Kasumi-1 (cell line): ENCODE data around the gene EXOC7.
"Not testable (repeated sequence)": the region's sequence is repeated elsewhere in the genome, so short reads cannot be mapped to it uniquely, and the experiment has no call there.

Experiments
- DNase-seq, 2 experiments: peaks; one replicate each; lab custom pipeline; 2025; lab: John Stamatoyannopoulos, UW

EXOC7 gene

GRCh38 chr17:76086384-76086783 is 17.2 kb downstream of the EXOC7 start:
- no peak for DNase-seq

GRCh38 chr17:76085731-76086366 is 17.7 kb downstream of the EXOC7 start:
- DNase-seq: no peak

GRCh38 chr17:76085066-76085730 is 18.4 kb downstream of the EXOC7 start:
- DNase-seq: no peak

DNA sequence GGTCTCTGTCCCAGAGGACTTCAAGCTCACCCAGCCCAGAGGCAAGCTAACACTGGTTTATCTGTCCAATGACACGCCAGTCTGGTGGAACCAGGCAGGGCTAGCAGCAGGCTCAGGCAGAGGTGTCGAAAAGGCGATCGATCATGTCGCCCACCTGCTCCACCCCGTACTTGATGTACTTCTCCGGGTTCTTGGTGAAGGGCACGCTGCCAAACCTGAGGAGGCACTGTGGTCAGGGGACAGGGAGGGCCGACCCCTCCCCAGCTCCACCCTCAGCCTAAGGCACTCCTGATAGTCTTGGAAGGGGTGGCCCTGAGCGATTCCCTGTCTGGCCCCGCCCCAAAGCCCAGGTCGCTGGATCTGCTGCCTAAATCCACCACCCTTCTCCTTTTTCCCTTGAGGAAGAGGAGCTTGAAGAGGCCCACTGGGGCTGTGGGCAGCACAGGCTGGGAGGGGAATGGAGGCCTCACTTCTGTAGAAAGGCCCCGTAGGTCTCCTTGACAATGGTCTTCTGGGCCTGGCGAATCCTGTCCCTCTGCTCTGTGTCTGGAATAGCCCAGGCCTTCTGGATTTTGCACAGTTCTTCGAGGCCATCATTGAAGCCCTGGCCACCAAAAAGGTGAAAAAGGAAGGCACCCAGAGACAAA is 19.9 kb downstream of the EXOC7 start:
- DNase-seq: no peak

- DNase-seq: no peak
These were observed 21.0 kb downstream of the EXOC7 start for GRCh38 chr17:76082326-76083251.

- no peak for DNase-seq
These were observed 22.0 kb downstream of the EXOC7 start for GRCh38 chr17:76081295-76082210.

DNA sequence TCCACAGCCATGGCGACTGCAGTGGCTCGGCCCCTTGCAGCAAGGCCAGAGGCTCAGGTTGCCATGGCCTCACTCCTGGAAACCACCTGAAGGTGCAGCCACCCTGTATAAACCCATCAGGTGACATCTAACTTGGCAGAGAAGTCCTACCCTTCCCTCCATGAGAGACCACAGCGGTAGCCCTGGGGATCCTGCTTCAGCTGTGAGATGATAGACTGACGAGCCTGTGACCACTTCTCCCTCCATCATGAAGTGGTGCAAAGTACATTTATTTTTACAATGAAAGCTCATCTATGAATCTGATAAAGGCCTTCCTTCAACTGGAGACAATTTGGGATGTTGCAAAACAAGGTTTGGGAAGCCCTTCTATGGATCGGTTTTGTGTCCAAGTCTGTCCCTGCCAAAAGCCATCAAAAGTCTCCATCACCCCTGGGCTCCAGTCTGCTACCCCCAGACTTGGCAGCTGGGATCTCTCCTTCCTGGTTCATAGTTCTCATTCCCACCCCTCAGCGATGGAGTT is 22.8 kb downstream of the EXOC7 start:
- no peak for DNase-seq

DNA sequence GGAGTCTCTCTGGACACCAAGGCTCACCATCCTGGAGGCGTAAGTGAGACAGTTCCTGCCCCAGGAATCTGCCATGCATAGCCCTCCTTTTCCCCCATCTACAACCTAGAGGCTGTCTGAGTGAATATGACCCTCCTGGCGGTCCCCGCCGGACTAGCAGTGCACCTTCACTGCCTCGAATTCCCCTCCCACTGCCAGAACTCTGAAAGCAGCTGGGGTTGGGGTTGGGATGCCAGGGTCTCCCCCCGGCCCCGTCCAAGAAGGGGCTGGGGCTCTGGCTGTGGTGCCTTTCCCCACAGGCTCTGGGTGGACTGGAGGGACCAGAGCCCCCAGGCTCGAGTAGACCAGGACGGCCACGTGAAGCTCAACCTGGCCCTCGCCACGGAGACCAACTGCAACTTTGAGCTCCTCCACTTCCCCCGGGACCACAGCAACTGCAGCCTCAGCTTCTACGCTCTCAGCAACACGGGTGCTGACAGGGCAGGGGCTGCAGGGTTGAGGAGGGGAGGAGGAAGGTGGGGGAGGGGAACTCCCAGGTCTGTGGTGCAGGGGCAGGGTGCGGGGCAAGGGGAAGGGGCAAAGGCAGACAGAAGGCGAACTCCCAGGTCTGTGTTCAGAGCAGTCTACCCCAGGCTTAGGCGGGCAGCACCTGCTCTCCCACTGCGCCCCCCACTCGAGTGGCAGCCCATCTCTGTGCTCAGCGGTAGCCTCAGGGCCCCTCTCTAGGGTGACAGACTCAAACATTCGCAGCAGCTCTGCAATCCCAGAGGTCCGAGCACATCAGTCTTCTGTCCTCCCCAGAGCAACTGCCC is 23.4 kb downstream of the EXOC7 start:
- peak in 1 of 2 experiments; percentile 36 for DNase-seq

- DNase-seq: no peak
These were observed 24.0 kb downstream of the EXOC7 start for GRCh38 chr17:76079535-76079955.

- no peak for DNase-seq
These were observed 24.6 kb downstream of the EXOC7 start, which contains the start of gene ZACN for GRCh38 chr17:76078860-76079534. ZACN (plus strand) TSS chr17:76079182; CDS start chr17:76079265, 83 bp downstream.

DNA sequence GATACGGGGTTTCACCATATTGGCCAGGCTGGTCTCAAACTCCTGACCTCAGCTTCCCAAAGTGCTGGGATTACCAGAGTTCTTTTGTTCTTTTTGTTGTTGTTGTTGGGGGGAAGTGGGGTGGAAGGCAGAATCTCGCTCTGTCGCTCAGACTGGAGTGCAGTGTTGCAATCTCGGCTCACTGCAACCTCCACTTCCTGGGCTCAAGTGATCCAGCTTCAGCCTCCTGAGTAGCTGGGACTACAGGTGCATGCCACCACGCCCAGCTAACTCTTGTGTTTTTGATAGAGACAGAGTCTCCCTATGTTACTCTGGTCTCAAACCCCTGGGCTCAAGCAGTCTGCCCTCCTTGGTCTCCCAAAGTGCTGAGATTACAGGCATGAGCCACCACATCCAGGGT is 25.2 kb downstream of the EXOC7 start:
- not testable (repeated sequence) for DNase-seq

- no peak for DNase-seq
These were observed 25.9 kb downstream of the EXOC7 start for GRCh38 chr17:76077584-76078110.

- no peak for DNase-seq
These were observed 26.6 kb downstream of the EXOC7 start for GRCh38 chr17:76076765-76077583.

DNA sequence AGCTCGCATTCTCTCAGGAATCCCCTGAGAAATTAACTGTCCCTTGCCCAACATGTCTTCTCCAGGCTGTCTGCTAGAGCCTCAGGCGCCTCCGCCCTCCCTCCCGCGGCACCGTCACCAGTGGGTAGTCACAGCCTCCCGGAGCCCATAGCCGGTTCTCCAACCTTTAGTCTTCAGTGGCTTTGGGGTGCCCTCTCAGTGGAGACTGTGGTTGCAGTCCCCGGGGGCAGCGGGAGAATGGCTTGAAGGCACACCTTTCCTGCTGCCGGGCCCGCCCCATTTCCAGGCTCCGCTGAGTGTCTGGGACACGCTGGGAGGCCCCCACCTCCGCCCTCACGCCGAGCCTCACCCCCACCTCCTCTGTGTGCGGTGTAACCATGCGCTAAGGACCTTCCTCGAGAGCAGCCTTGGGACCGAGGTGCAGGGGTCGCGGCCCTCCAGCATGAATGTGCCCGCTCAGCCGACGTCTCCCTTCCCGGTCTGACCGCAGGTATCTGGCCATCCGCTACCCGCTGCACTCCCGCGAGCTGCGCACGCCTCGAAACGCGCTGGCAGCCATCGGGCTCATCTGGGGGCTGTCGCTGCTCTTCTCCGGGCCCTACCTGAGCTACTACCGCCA is 27.3 kb downstream of the EXOC7 start:
- DNase-seq: no peak

DNA sequence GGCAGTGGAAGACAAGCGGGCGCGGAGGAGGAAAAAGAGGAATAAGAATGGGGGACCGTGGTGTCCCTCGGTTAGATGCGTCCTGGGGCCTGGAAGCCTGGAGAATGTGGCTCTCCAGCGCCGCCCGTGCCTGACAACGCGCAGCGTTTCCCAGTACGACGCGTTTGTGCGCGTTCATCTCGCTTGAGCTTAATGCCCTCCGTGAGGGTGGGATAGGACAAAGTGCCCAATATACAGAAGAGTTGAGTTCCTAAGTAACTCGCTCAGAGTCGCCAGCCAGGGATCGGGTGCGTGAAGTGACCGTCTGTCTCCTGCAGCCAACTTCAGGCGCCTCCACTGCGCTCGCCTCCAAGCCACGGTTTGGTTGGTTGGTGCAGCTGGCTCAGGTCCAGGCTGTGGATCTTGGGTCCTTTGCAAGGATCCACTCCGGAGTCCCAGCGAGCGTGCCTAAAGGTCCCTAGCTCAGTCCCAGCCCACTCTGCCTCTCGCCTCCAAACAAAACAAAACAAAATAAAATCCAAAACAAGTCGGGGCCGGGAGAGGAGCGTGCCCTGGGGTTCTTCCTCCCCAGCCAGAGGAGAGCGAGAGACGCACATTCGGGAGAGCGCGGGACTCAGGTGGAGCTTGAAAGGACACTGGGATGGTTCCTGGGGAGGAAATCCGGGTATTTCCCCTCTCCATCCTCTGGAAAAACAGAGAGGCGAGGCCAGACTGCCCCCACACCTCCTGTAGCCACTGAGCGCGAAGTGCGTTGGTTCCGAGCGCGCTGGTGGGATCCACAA is 28.0 kb downstream of the EXOC7 start:
- DNase-seq: peak; percentile 48 to 67

DNA sequence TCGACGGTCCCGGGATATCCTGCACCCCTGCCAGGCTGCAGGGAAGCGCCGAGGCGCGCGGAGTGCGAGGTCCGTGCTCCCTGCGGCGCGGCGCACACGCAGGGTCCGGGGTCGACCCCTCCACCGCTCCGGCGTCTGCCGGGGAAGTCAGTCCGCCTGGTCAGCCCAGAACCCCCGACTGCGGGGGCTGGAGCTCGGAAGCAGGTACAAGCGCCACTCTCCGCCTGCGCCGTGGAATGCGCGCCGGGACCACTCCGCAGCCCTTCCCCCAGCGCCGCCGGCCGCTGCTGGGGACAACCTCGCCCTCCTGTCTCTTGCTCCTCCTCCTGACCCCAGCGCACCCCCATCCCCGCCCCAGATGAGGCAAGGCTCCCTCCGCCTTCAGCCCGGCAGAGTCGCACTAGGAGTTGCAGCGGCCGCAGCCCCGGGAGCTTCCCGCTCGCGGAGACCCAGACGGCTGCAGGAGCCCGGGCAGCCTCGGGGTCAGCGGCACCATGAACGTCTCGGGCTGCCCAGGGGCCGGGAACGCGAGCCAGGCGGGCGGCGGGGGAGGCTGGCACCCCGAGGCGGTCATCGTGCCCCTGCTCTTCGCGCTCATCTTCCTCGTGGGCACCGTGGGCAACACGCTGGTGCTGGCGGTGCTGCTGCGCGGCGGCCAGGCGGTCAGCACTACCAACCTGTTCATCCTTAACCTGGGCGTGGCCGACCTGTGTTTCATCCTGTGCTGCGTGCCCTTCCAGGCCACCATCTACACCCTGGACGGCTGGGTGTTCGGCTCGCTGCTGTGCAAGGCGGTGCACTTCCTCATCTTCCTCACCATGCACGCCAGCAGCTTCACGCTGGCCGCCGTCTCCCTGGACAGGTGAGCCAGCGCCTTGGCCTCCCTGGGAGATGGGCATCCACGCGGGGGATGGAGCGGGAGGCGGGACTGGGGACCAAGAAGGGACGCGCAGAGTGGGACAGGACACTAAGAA is 28.9 kb downstream of the EXOC7 start, which contains the start of gene GALR2:
Gene GALR2, plus strand, starts transcription at position 392 of the 974 bp plus-strand sequence. Its CDS starts 103 bp downstream, at position 495.
- DNase-seq: no peak
